NCI-H1417 (cell line): ENCODE measurements around the gene B3GALT5.
"Not testable (repeated sequence)": the region's sequence is repeated elsewhere in the genome, so short reads cannot be mapped to it uniquely, and the experiment has no call there.

ENCODE experiments used
- DNase-seq, 3 experiments: peaks; one replicate each; lab custom pipeline; 2025; lab: John Stamatoyannopoulos, UW

Gene B3GALT5

DNA sequence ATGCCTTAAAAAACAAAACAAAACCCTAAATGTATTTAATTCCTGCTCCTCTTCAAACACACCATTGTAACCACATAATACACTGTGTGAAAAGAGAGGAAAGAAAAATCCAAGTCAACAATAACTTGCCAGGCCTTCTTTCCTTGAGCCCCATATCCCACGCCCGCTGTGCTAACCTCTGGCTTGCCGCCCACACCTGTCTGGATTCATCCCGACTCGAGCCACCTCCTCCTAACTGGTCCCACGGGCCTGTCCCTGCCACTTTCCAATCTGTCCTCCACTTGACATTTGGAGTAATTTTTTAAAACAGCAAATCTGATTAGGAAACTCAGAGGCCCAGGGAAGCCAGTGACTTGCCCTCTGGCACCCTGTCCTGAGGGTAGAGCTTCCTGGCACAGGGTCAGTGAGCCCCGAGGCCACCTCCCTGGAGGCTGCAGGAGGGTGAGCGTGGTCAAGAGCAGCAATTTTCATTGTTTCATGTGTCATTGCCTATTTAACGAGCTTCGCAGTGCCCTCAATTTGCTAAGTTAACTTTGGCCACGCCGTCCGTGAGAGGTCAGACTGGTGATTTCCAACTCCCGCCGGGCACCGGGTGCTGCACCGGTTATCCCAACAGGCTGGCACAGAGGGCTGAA, 54.1 kb downstream of the B3GALT5 start:
- DNase-seq: no peak

DNA sequence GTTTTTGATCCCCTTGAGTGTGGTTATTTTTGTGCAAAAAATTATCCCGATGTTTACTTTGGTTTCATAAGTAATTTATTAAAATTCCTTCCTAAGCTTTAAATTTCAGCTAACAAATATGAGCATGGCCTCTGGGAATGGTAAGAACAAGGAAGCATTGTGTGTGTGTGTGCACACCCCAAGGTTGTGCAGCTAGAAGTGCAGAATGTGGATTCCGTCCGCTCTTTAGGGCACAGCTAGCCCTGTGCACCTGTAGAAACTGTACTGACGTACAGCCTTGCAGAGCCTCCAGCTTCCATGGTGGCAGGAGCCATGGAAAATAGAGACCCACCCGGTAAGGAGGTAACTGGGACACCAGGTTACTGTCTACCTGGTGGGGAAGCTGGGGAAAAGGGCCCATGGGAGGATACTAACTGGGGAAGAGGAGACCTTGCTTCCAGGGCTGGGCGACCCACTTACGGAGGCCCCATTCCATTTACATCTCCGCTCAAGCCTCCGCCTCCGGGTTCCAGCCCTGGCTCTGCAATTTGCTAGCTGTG, 54.7 kb downstream of the B3GALT5 start:
- no peak for DNase-seq

DNA sequence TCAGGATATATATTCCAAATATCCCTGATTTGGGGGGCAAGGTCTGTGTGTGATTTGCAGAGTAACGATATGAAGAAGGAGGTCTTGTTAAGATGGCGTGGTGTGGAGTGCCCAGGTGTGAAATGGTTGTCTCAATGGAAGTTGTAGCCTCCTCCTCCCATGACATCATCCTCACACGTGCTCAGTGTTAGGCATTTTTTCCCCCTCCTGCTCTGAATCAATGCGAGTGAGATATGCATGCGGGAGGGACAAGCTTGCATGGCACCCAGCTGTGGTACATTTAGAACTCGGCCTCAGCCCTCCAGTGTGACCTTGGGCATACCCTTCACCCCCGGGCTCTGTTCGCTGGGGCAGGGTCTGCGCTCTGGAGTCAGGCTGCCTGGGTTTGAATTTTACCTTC, 55.6 kb downstream of the B3GALT5 start:
- DNase-seq: no peak

DNA sequence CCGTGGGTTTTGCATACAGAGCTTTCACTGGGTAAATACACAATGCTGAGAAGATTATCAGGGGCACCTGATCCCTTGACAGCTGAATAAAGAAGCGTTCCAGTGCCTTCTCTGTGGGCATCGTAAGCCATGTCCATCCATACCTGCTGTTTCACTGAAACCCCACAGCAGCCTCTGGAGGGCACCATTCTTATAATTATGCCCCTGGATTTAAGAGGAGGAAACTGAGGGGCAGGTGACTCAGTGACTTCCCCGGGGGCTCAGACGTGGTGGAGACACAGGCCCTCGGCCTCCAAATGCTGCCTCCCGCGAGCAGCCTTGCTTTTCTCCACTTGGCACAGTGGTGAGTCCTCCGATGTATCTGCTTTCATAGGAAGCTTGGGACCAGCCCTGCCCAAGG, 56.7 kb downstream of the B3GALT5 start:
- DNase-seq: no peak

DNA sequence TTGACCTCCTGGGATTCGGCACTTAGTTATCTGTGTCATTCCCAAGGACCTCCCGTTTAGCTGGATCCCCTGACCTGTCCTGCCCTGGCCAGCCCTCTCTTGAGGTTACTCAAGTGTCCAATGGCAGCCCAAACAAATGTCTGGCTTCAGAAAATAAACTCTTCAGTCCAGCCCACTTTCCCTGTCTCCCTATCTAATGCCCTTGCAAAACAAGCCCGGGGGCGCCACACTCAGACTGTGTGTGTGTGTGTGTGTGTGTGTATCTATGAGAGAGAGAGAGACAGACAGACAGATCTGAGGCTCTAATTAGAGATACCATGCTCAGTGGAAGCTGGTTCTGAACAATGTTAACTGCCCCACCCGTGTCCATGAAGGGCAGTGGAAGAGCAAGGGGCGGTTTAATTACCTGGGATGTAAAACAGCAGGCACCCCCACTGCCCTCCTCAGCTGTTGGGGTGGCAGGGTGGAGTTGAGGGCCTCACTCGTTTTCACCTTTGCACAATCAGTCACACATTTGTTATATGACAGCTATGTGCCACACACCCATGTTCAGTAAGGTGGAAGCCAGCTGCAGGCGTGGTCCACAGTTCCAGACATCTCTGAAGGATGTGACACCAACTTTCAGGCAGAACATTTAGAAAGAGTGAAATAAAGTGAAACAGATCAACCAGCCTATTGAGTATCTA, 57.4 kb downstream of the B3GALT5 start:
- no peak for DNase-seq

DNA sequence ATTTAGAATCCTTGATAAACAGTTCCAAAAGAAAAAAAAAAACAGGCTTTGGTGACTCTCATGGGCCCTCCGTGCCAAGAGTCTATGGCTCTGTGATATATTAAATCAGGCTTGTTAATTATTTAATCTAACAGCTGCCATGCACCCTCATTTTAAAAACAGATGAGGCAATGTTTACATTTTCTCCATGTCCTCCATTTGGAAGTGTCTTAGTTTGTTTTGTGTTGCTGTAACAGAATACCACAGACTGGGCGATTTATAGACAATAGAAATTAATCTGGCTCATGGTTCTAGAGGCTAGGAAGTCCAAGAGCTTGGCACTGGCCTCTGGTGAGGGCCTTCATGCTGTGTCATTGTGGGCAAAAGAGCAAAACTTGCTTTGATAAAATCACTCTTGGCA, 58.0 kb downstream of the B3GALT5 start:
- peak in 1 of 3 experiments; percentile 28 for DNase-seq

DNA sequence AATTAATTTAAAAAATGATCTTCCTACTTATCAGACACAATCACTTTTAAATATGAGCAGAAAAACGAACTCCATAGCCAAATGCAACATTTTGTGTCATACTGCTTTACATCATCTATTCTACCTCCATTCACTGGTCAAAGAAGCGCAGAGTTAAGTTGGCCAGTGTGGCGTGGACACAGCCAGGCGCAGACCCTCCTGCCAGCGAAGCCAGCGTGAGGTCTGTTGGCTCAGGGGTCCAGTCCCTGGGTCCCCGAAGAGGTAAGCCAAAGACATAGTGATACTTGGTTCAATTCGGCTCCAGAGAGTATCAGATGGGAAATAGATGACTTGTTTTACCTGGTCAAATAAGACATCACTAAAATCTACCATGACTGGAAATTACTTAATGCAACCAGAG, 59.2 kb downstream of the B3GALT5 start:
- DNase-seq: no peak

DNA sequence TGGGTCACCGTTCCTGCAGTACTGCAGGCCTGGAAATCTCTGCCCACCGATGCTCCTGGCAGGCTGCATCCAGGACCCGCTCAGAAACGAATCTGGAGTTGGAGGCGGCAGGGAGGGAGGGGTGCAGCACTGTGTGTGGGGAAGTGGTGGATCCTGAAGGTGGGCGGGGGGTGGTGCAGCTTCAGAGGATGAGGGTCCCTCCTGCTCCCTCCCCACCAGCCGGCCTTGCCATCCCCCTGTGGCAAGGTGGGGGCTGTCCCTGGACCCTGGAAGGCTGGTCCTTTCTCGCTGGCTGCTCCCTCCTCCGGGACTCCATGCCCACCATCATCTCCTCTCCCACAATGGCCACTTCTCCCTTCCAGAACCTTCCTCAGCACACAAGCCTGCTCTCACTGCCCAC, 60.4 kb downstream of the B3GALT5 start:
- no peak for DNase-seq

DNA sequence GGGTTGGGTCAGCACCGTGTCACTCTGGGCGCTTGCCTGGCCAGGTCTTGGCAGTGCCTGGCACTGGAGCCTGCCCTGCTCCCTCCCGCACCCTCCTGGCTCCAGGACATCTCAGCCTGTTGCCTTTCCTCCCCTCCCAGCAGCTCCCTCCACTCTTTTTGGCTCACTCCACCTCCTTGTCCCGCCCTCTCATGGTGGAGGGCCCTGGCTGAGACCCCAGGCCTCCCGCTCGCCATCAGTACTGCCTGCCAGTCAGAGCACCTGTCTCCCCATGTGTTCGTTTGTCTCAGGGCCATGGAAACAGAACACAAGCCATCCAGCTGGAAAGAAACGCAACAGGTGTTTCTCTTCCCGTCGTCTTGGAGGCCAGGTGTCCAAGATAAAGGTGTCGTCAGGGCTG, 61.0 kb downstream of the B3GALT5 start:
- peak in 2 of 3 experiments; percentile 21 to 35 for DNase-seq

DNA sequence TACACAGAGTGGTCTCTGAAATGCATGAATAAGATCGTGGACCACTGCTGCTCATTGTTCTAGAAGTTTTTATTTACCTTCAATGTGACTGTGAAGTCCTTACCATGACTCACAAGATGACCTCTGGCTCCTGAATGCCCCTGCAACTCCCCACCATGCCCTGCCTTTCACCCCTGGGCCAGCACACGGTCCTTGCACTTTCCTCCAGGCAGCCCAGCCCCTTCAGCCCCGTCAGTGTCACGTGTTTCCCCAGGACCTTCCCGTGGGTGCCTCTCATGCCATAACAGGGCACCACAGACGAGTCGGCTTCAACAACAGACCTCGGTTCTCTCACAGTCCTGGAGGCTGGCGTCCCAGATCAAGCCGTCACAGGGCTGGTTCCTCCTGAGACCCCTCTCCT, 62.1 kb downstream of the B3GALT5 start:
- DNase-seq: no peak

DNA sequence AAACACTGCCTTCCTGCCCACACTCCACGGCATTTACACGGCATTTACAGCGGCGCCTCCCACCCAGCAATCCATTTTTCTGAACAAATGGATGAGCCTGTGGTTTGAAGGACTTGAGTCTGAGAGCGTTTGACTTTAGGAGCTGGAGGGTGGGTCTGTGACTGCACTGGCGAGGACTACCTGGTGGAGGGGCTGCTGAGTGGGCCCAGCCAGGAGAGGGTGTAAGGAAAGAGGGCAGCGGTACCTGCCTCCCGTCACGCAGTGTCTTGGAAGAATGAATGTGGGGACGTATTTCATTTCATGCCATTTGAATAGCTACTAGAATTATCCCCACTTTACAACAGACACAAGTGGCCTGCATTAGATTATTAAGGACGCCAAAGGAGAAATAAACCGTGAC, 62.9 kb downstream of the B3GALT5 start:
- DNase-seq: no peak

DNA sequence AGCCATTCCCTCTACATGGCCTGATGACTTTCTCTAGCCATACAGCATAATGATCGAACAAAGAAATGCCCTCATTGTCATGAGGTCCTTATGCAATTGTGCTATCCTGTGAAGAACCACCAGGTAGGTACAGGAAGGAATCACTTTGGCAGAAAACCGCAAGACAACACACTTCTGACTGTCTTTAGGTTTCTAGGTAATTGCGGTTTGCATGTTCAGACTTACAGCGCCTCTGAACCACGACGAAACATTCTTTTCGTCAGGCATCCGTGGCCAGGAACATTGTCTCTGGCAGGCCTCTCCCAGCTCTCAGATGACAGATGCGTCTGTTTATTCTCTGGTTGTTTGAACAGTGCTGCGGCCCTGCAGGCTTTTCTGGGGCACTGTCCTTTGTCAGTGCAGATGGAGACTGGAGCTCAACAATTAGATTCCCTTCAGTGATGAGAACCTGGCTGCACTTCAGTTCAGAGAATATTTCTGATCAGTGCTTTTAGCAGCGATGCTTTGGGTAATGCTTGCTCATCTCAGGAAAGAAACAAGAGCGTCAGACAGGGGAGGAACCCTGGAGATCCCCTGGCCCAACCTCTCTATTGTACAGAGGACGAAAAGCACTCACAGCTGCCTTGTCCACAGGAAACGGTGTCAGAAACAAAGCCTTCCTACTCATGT, 63.4 kb downstream of the B3GALT5 start:
- DNase-seq: peak; percentile 89 to 98 (median 98)

DNA sequence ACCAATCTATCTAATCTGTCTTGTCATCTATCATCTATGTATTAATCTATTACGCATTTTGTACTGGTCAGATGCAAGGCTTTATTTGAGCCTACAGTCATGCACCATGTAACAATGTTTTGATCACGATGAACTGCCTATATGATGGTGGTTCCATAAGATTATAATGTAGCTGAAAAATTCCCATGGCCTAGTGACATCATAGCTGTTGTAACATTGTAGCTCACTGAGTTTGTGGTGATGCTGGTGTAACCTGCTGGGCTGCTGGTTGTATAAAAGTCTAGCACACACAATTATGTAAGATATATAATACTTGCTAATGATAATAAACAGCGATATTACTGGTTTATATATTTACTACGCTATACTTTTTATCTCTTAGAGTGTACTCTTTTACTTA, 67.5 kb downstream of the B3GALT5 start:
- no peak for DNase-seq

DNA sequence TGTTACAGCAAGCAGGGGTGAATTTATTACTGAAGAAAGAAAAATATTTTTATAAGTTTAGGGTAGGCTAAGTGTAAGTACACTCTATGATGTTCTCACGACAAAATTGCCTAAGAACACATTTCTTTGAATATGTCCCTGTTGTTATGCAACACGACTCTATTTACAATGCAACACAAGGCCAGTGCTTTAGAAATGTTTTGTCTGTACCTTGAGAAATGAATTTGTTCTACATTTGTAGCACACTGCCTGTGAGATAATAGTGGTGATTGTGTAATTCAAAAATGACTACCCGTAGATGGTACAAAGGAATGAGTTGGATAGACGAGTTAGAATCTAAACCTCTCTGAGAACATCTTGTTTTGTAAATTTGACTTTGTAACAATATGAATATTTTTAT, 68.5 kb downstream of the B3GALT5 start:
- no peak for DNase-seq

DNA sequence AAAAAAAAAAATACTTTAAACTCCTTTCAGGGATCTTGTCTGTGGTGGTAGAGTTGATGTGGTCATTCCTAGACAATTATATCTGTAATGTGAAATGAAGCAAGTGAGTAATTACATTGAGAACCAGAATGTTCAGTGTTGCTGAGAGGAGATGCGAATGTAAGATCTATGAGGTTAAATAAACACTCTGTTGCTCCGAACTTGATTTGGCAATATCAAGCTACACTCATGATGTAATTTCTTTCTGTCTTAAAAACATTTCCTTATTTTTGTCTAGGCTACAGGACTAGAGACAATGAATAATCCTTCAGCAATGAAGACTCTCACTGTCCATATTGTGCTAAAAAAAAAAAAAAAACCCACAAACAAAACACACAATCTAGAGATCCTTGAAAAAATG, 69.1 kb downstream of the B3GALT5 start:
- no peak for DNase-seq

DNA sequence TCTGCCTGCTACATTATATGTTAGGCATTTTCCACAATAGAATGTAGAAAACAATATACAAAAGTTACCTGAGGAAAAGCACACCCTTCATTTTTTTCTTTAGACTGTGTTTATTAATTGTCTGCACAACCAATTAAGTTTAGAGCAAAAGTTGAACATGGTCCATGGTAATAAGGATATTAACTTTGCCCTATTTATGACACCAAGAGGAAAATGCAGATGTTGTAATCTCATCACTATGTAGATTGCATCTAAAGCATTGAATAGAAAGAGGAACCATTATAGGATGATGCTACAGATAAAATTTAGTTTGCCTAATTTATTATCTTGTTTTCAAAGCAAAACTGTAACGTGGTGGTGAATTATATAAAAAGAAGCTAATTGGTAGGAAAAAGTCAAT, 72.5 kb downstream of the B3GALT5 start:
- DNase-seq: no peak

DNA sequence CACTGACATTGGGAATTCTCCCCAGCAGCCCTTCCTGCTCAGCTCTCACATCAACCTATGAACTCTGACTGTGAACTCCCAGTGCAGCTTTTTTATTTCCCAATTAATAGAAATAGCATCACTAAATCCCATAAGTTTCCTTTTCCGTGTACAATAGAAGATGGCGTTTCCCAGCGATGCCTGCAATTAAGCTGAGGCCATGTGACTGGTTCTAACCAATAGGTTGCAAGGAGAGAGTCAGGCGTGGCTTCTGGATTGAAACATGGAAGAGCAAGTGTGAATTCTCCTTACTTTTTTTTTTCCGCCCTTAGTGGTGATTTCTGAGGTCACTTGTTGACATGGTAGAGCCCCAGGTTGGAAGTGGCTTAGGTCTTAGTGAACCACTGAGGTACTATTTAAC, 73.3 kb downstream of the B3GALT5 start:
- no peak for DNase-seq

DNA sequence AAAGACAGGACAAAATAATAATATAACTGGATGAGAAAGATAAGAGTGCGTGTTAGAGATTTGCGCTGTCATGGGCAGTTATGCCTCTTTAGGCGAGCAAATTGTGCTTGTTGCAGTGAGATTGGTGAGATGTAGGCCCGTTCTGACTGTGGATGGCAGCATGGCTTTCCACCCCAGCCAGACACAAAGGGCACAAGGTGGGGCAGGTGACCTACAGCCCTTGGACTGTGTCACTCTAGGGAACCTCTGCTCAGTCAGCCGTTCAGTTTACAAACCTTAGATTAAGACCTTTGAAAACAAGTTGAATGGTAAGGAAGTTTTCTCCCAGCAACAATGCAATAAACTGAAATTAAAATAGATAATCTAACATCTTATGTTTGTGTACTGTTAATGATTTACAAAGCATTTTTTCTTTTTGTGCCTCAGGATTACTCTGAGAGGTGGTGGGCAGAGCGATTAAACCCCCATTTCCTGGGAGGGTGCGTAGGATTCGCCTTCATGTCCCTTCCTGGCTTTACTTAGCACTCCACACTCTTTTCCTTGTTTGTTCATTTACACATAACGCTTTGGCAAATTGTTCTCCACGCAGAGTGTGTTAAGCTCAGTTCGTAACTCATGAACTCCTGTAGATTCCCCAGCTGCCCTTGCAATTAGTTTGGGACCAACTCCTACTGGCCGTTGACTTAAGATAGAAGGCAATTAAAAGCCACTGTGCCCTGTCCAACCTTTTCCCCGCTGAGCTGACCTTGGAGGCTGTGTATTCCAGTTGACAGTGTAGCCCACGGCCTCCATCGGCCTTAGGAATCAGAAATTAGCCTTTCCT, 74.1 kb downstream of the B3GALT5 start:
- DNase-seq: no peak

DNA sequence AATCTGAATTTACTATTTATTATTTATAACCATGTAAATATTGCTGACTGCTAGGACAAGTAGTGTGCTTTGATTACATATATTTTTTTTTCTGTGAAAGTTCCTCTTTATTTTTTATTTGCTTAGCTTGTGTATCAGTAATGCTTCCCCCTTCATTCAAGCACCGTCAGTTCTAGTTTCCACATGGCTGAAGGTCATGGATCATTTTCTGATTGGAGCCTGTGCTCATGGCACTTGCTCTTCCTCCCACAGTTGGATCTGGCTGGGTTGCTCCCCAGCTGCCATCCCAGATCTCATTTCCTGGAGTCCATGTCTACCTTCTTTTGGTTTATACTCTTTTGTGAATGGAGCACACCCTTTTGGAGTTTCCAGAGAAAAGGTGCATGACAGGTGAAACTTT, 75.3 kb downstream of the B3GALT5 start:
- peak in 1 of 3 experiments; percentile 40 for DNase-seq

DNA sequence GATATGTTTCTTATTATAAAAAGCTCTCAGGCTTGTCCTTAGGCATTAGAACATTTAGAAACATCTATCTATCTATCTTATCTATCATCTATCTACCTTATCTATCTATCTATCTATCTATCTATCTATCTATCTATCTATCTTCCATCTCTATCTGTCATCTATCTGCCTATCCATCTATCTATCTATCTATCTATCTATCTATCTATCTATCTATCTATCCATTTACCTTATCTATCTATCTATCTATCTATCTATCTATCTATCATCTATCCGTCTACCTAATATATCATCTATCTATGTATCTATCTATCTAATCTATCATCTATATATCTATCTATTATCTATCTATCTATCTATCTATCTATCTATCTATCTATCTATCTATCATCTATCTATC, 77.1 kb downstream of the B3GALT5 start:
- DNase-seq: not testable (repeated sequence)

DNA sequence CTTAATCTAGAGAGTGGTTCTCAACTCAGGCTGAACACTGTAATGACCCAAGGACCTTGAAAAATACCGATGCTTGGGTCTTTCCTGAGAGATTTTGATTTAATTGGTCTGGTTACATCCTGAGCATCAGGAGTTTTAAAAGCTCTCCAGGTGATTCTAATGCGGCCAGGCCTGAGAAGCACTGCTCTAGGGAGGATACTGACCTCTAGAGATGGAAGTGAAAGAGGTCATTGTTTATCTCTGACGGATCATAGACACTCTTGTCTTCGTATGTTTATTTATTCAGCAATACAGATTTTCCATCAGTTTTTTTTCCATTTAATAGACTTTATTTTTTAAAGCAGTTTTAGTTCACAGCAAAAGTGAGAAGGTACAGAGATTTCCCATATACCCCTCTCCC, 77.7 kb downstream of the B3GALT5 start:
- no peak for DNase-seq

DNA sequence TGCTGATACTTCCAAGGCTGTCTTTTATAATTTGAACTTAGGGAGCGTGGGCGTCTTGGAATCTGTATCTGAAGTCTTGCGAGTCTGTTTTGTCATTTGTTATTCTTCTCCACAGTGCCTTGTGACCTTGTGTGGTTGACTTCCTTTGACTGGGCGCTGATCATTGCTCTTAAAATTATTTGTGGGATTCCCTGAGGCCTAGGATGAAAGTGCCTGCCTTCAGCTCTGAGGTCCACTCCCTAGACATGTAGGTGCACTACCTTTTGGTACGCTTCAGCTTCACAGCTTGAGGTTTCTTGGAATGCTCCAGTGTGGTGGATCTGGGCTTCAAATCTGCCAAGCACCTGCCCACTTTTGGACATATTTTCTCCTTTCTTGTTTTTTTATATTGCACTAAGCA, 82.0 kb downstream of the B3GALT5 start:
- DNase-seq: no peak
